SIG-M5 treated with dmso at 0.1 percent for 504 hours (cell line): ENCODE results near the gene PCDHA4.
"Not testable (repeated sequence)": the region's sequence is repeated elsewhere in the genome, so short reads cannot be mapped to it uniquely, and the experiment has no call there.

Experiments used
- DNase-seq: peaks from one replicate; lab custom pipeline; 2025; ENCODE audit not compliant: unreplicated experiment; lab: John Stamatoyannopoulos, UW

Gene PCDHA4

DNA sequence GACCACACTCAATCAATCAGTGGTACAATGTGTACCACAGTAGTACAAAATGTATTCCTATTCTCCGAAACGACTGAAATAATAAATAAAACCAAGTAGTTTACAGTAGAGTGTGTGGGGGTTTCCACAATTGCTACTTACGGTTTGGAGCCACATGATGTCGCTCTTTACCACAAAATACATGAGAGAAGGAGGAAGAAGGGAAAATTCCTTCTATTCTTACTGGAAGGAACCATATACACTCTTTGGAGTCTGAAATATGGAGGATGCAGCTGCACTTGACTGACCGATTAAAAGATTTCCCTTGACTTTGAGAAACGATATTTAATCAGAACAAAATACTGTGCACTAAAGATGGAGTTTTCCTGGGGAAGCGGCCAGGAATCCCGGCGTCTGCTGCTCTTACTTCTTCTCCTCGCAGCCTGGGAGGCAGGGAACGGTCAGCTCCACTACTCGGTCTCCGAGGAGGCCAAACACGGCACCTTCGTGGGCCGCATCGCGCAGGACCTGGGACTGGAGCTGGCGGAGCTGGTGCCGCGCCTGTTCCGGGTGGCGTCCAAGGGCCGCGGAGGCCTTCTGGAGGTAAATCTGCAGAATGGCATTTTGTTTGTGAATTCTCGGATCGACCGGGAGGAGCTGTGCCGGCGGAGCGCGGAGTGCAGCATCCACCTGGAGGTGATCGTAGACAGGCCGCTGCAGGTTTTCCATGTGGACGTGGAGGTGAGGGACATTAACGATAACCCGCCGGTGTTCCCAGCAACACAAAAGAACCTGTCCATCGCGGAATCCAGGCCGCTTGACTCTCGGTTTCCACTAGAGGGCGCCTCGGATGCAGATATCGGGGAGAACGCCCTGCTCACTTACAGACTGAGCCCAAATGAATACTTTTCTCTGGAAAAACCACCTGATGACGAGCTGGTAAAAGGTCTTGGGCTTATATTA is at the start of gene PCDHA4:
Gene PCDHA4 (plus strand): TSS at position 235 of the 942 bp plus-strand sequence.
- no peak for DNase-seq

DNA sequence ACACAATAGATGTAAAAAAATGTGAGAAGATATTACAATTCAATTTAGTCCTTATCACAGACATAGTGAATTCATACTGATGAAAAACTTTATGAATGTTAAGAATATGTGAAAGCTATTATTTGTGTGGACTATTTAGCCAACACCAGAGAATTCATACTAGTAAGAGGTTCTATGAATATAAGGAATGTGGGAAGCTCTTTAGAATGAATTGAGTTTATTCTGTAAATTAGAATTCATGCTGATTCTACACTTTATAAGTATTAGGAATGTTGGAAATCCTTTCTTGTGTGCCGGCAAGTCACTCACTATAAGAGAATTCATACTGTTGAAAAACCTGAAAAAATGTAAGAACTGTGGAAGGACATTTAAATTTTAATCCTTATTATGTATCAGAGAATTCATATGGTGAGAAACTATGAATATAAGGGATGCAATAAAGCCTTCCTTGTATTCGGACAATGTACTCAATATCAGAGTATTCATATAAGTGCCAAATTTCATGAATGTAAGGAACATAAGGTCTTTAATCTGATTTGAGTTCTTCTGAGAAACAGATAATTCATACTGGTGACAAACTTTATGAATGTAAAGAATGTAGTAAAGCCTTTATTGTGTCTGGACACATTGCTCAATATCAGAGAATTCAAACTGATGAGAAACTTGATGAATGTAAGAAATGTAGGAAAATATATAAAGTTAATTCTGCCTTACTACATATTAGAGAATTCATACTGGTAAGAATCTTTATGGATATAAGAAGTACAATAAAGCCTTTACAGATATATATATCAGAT is 42.5 kb upstream of the PCDHA4 start:
- DNase-seq: no peak

DNA sequence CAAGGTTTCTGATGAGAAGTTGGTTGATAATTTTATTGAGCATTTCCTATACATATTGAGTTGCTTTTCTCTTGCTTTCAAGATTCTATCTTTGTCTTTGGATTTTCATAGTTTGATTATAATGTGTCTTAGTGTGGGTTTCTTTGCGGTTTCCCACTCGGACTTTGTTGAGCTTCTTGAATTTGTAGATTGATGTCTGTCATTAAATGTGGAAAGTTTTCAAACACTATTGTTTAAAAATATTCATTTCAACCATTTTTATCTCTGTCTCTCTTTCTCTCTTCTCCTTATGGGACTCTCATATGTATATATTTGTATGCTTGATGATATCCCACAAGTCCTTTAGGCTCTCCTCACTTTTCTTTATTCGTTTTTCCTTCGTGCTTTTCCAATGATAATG is 39.4 kb upstream of the PCDHA4 start:
- DNase-seq: no peak

DNA sequence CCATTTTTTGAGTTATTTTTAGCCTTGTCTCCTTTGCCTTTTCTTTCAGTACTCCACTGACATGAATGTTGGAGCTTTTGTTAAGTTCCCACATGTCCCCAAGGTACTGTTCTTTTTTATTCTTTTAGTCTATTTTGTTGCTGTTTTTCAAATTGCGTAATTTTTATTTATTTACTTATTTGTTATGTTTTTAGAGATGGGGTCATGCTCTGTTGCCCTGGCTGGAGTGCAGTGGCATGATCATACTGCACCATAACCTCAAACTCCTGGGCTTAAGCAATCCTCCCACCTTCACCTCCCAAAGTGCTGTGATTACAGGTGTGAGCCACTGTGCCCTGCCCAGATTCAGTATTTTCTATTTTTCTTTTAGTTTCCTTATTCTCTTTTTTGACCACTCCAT is 26.4 kb upstream of the PCDHA4 start:
- no peak for DNase-seq

DNA sequence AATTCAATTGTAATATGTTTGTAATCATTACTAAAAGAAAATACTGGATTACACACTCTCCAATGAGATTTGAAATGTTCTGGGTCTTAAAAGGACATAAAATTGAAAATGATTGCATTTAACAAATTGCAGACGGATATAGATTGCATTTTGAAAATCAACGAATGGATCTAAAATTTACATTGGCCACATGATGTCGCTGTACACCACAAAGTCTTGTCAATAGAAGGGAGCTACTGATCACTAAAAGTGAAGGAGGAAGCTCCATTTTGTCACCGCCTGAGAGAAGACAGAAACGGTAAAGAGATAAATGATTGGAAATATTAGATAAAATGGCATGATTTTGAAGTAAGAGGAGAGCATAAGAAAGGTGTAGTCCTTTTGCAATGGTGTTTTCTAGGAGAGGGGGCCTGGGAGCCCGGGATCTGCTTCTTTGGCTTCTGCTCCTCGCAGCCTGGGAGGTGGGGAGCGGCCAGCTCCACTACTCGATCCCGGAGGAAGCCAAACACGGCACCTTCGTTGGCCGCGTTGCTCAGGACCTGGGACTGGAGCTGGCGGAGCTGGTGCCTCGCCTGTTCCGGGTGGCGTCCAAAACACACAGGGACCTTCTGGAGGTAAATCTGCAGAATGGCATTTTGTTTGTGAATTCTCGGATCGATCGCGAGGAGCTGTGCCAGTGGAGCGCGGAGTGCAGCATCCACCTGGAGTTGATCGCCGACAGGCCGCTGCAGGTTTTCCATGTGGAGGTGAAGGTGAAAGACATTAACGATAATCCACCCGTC is 20.8 kb upstream of the PCDHA4 start, which contains the start of gene PCDHA1:
Gene PCDHA1 (plus strand): TSS at position 236 of the 782 bp plus-strand sequence.
- no peak for DNase-seq

DNA sequence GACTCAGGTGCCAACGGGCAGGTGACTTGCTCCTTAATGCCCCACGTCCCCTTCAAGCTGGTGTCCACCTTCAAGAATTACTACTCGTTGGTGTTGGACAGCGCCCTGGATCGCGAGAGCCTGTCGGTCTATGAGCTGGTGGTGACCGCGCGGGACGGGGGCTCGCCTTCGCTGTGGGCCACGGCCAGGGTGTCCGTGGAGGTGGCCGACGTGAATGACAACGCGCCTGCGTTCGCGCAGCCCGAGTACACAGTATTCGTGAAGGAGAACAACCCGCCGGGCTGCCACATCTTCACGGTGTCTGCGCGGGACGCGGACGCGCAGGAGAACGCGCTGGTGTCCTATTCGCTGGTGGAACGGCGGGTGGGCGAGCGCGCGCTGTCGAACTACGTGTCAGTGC is 19.4 kb upstream of the PCDHA4 start:
- DNase-seq: not testable (repeated sequence)

DNA sequence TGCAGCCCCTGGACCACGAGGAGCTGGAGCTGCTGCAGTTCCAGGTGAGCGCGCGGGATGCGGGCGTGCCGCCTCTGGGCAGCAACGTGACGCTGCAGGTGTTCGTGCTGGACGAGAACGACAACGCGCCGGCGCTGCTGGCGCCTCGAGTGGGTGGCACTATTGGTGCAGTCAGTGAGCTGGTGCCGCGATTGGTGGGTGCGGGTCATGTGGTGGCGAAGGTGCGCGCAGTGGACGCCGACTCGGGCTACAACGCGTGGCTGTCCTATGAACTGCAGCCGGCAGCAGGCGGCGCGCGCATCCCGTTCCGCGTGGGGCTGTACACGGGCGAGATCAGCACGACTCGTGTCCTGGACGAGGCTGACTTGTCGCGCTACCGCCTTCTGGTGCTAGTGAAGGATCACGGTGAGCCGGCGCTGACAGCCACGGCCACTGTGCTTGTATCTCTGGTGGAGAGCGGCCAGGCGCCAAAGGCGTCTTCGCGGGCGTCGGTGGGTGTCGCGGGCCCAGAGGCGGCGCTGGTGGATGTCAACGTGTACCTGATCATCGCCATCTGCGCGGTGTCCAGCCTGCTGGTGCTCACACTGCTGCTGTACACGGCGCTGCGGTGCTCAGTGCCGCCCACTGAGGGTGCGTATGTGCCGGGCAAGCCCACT is 18.9 kb upstream of the PCDHA4 start:
- DNase-seq: not testable (repeated sequence)

DNA sequence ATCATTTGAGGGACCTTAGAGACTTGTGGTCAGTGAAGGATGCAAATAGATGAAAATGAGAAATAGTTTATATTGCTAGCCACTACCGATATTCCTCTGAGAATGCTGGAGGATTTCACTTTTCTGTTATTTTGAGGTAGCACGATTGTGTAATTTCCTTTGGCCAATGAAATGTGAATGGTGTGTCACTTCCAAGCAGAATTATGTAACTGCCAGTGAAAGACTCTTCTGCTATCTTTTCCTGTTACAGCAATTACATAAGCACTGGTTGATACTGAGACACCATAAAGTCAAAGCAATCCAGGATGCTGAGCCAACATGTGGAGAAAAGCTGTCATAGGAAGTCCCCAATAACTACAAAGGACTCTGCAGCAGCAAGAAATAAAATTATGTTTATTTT is 15.8 kb upstream of the PCDHA4 start:
- peak; percentile 70 for DNase-seq

DNA sequence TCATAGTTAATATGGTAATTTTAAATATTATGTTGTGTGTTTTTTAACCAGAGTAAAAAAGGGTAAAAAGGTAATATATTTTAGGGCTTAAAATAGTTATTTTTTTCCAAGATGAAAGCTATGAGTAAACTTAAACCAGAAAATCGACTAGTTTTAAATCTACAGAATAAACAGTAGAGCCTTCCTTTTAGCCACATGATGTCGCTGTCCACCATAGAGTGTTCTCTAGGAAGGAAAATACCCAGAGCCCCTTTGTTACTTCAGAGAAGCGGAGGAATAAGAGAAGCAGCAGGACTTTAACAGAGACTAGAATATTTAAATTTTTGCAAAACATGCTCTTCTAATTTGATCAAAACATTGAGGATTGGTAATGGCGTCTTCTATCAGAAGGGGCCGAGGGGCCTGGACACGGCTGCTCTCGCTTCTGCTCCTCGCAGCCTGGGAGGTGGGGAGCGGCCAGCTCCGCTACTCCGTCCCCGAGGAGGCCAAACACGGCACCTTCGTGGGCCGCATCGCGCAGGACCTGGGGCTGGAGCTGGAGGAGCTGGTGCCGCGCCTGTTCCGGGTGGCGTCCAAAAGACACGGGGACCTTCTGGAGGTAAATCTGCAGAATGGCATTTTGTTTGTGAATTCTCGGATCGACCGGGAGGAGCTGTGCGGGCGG is 12.1 kb upstream of the PCDHA4 start, which contains the start of gene PCDHA2:
Gene PCDHA2 (plus strand): TSS at position 258 of the 664 bp plus-strand sequence.
- DNase-seq: no peak

DNA sequence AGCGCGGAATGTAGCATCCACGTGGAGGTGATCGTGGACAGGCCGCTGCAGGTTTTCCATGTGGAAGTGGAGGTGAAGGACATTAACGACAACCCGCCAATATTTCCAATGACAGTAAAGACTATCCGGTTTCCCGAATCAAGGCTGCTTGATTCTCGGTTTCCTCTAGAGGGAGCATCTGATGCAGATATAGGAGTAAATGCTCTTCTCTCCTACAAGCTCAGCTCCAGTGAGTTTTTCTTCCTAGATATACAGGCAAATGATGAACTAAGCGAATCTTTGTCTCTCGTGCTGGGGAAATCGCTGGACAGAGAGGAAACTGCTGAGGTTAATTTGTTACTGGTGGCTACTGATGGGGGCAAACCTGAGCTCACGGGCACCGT is 11.6 kb upstream of the PCDHA4 start:
- no peak for DNase-seq

DNA sequence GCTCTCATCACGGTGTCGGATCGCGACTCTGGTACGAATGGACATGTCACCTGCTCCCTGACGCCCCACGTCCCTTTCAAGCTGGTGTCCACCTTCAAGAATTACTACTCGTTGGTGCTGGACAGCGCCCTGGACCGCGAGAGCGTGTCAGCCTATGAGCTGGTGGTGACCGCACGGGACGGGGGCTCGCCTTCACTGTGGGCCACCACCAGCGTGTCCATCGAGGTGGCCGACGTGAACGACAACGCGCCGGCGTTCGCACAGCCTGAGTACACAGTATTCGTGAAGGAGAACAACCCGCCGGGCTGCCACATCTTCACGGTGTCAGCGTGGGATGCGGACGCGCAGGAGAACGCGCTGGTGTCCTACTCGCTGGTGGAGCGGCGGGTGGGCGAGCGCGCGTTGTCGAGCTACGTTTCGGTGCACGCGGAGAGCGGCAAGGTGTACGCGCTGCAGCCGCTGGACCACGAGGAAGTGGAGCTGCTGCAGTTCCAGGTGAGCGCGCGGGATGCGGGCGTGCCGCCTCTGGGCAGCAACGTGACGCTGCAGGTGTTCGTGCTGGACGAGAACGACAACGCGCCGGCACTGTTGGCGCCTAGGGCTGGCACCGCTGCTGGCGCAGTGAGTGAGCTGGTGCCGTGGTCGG is 10.7 kb upstream of the PCDHA4 start:
- DNase-seq: not testable (repeated sequence)

DNA sequence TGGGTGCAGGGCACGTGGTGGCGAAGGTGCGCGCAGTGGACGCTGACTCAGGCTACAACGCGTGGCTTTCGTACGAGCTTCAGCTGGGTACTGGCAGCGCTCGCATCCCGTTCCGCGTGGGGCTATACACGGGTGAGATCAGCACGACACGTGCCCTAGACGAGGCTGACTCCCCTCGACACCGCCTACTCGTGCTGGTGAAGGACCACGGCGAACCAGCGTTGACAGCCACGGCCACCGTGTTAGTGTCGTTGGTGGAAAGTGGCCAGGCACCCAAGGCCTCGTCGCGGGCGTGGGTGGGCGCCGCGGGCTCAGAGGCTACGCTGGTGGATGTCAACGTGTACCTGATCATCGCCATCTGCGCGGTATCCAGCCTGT is 10.2 kb upstream of the PCDHA4 start:
- DNase-seq: no peak

DNA sequence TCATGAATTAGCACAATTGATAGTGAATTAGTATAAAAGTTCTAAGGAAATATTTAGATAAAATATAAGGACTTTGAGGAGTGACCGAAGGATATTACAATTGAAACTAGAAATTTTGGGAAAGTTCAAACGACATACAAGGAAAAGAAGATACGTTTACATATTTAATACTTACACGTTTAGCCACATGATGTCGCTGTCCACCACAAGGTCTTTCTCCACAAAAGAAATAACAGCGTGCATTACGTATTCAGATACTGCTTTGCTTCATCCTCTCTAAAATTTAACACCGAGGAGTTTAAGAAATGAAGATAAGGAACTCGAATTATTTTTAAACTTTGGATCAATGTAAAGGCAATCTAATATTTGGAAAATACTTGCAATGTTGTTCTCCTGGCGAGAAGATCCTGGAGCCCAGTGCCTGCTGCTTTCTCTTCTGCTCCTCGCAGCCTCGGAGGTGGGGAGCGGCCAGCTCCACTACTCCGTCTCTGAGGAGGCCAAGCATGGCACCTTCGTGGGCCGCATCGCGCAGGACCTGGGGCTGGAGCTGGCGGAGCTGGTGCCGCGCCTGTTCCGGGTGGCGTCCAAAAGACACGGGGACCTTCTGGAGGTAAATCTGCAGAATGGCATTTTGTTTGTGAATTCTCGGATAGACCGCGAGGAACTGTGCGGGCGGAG is 5.9 kb upstream of the PCDHA4 start, which contains the start of gene PCDHA3:
Gene PCDHA3 (plus strand): TSS at position 242 of the 678 bp plus-strand sequence.
- no peak for DNase-seq

DNA sequence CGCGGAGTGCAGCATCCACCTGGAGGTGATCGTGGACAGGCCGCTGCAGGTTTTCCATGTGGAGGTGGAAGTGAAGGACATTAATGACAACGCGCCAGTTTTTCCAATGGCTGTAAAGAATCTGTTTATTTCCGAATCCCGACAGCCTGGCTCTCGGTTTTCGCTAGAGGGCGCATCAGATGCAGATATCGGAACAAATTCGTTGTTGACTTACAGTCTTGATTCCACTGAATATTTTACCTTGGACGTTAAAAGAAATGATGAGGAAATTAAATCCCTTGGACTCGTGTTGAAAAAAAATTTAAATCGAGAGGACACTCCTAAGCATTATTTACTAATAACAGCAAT is 5.4 kb upstream of the PCDHA4 start:
- no peak for DNase-seq

DNA sequence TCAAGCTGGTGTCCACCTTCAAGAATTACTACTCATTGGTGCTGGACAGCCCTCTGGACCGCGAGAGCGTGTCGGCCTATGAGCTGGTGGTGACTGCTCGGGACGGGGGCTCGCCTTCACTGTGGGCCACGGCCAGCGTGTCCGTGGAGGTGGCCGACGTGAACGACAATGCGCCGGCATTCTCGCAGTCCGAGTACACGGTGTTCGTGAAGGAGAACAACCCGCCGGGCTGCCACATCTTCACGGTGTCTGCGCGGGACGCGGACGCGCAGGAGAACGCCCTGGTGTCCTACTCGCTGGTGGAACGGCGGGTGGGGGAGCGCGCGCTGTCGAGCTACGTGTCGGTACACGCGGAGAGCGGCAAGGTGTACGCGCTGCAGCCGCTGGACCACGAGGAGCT is 4.5 kb upstream of the PCDHA4 start:
- not testable (repeated sequence) for DNase-seq

DNA sequence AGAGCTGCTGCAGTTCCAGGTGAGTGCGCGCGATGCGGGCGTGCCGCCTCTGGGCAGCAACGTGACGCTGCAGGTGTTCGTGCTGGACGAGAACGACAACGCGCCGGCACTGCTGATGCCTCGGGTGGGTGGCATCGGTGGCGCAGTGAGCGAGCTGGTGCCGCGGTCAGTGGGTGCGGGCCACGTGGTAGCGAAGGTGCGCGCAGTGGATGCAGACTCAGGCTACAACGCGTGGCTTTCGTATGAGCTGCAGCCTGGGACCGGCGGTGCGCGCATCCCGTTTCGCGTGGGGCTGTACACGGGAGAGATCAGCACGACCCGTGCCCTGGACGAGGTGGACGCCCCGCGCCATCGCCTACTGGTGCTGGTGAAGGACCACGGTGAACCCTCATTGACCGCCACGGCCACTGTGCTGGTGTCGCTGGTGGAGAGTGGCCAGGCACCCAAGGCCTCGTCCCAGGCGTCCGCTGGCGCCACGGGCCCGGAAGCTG is 4.0 kb upstream of the PCDHA4 start:
- no peak for DNase-seq

DNA sequence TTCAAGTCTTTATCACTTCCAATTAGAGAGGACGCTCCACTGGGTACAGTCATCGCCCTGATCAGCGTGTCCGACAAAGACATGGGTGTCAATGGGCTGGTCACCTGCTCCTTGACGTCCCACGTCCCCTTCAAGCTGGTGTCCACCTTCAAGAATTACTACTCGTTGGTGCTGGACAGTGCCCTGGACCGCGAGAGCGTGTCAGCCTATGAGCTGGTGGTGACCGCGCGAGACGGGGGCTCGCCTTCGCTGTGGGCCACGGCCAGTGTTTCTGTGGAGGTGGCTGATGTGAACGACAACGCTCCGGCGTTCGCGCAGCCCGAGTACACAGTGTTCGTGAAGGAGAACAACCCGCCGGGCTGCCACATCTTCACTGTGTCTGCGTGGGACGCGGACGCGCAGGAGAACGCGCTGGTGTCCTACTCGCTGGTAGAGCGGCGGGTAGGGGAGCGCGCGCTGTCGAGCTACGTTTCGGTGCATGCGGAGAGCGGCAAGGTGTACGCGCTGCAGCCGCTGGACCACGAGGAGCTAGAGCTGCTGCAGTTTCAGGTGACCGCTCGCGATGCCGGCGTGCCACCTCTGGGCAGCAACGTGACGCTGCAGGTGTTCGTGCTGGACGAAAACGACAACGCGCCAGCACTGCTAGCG is 1.5 kb downstream of the PCDHA4 start:
- DNase-seq: not testable (repeated sequence)

DNA sequence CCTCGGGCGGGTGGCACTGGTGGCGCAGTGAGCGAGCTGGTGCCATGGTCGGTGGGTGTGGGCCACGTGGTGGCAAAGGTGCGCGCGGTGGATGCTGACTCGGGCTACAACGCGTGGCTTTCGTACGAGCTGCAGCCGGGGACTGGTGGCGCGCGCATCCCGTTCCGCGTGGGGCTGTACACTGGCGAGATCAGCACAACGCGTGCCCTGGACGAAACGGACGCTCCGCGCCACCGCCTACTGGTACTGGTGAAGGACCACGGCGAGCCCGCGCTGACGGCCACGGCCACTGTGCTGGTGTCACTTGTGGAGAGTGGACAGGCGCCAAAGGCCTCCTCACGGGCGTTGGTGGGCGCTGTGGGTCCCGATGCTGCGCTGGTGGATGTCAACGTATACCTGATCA is 2.0 kb downstream of the PCDHA4 start:
- no peak for DNase-seq
